Stimulated activated CD4-positive, alpha-beta T cell treated with anti-CD3 and anti-CD28 coated beads, Interleukin-2, amount 100 ng/mL, for 4 hours (primary cell): ENCODE data around the gene RNF217.

Source experiments
- DNase-seq: peaks from one replicate; pipeline ENCODE4 v3.0.0-alpha.2; 2020; ENCODE audit warnings: low read depth

Gene RNF217

DNA sequence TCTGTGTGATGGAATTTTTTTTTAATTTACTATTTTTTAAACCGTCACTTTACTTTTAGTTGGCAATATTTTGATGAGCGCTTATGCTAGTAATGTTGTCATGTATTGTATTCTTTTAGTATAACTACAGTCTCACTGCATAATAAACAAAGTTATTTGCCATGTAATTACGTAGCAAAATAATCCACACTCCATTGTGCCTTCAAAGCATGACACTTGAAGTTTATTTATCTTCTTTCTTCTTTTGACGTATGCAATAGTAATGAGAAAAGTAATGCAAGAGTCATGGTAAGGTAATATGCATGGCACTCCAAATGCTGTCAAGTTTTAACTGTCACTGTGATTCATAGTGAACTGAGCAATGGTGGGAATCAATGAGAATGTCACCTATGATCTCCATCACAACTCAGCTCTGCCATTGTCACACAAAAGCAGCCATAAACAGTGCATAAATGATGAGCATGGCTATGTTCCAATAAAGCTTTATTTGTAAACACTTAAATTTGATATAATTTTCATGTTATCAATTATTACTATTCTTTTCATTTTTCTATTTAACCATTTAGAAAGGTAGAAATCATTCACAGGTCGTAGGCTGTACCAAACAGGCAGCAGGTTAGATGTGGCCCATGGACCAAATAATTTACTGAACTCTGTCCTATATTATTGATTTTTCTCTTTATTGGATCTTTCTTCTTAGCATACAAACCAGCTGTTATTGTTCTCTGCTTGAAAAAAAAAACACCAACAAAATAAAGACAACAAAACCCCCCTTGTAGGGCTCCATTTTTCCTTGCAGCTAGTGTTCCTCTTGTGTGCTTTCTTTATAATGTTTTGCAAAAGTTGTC is 27.1 kb downstream of the RNF217 start:
- no peak for DNase-seq

DNA sequence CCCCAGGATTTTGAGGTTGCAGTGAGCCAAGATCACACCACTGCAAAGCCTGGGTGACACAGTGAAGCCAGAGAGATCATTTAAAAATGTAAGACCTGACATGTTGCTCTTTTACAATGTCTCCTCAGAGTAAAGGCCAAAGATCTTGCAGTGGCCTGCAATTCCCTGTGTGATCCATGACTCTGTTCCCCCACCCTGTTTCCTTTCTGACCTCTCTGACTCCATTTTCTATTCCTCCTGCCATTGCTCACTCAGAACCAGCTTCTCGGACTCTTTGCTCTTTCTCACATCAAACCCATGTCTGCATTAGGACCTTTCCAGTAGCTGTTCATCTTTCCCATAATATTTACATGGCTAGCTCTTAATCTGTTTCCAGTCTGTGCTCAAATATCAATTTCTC is 28.8 kb downstream of the RNF217 start:
- no peak for DNase-seq

DNA sequence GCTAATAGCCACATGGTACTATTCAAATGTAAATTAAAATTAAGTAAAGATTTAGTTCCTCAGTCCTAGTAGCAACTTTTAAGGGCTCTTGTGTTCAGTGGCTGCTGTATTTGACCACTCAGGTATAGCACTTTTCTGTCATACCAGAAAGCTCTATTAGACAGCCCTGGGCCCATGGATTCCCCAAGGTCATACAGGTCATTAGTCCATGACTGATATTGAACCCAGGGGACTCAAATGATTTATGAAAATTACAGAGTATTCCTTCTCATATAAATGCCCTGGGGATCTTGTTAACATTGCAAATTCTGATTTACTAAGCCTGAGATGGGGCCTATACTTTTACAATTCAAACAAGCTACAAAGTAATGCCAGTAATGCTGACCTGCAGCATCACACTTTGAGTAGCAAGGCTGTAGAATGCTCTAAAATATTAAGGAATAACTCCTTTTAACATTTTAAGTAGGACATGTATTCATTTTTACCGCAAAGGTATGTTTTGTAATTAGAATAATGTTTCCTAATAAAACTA is 29.6 kb downstream of the RNF217 start:
- DNase-seq = no peak

DNA sequence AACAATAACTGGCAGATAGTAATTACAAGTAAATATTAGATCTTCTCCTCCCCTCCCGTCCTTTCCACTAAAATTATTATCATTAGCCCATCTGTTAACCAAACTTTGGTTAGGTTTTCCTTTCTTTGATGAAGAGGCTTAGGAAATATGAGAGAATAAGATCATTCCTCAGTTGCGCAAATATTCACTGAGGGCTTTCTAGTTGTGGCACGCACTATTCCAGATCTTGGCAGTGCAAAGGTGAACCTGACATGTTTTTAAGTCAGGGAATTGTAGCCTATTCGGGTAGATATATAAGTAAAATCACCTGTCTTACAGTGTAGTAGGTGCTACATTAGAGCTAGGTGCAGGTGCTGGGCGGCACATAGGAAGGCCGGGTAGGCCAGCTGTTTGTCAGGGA is 31.1 kb downstream of the RNF217 start:
- DNase-seq = no peak

DNA sequence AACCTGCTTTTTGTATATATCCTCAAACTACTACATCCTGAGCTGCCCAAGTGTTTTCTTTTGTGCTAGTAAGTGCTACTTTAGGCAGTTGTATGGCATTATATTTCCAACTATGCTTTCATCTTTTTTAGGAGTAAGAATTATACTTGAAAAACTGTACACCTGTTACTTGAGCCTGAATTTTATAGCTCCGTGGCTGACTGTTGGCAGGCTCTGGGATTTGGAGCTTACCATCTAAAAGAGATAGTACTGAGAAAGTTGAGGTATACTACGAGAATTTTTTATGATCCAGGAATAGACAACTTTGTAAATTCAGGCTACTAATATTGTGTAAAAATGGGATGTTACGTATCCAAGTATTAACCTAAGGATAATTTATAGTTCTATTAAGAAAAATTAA is 32.4 kb downstream of the RNF217 start:
- no peak for DNase-seq

DNA sequence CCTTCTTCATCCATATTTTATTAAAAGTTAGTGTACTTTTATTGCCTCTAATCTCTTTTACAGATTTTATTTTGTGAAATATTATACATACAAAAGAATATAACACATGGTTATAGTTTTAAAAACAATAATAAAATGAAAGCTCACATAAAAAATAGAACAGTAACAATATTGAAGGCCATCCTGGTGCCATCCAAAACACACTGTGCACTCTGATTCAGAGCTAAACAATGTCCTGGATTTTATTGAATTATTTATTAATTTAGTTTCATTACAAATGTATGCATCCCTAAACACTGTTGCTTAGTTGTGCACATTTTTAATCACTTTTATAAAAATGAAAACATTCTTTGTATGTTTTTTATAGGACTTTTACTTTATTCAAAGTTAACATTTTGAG is 32.9 kb downstream of the RNF217 start:
- DNase-seq = no peak

DNA sequence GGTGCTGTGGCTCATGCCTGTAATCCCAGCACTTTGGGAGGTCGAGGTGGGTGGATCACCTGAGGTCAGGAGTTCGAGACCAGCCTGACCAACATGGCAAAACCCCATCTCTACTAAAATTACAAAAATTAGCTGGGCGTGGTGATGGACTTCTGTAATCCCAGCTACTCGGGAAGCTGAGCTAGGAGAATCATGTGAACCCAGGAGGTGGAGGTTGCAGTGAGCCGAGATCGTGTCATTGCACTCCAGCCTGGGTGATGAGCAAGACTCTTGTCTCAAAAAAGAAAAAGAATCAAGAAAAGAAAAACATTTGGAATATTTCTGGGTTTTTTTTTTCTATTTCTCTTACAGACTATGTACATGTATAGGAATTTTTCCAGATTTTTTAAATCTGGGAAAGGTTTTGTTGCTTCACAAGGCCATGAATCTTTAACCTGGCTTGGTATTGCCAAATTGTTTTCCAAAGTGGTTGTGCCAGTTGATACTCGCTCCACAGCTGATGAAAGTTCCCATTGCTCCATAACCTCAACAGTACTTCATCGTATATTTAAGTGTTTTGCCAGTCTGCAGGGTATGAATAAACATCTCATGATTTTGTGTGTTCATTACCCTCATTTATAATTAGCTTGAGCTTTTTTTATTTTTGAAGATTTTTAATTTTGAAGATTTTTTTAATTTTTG is 33.5 kb downstream of the RNF217 start:
- DNase-seq = no peak

DNA sequence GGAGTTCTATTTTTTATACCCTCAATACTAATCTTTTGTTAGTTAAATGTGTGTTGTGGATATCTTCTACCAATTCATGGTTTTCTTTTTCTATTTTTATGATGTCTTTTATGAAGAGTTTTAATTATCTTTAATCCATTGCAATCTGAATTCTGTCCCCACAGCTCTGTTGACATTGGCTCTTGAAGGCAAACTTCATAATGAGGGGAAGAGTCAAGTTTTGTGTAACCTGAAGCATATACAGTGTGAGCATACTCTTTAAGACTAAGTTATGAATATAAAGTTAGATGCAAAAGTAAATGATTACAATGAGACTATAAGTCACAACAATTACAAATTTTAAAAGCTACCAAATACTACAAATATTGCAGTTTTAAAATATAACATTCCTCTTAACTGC is 34.2 kb downstream of the RNF217 start:
- no peak for DNase-seq

DNA sequence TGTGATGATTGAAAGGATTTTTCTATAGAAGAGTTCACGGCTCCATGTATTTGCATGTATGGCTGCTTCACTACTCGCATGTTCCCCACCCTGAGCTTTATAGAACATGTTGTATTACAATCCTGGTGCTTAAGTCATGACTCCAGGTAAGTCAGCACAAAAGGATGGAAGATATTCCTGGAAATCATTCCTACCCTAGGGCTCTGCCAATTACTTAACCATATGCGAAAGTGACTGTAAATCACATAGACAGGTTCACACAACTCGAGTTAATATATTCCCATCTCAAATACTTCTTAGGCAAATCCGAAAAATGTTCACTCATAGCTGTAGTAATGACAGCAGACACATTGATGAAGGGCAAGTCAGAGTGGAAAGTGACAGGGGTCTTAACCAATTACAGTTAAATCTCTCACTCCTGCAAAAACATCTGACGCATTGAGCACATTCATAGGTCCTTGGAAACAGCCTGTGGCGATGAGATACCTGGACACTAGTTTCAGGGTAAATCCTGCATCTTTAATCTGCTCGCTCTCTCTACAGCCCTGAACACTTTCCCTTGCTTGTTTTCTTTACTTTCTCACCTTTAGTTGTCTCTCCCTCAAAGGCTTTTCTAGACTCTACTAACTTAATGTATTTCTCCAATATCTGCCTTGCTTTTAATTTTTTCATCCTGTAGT is 35.1 kb downstream of the RNF217 start:
- no peak for DNase-seq

DNA sequence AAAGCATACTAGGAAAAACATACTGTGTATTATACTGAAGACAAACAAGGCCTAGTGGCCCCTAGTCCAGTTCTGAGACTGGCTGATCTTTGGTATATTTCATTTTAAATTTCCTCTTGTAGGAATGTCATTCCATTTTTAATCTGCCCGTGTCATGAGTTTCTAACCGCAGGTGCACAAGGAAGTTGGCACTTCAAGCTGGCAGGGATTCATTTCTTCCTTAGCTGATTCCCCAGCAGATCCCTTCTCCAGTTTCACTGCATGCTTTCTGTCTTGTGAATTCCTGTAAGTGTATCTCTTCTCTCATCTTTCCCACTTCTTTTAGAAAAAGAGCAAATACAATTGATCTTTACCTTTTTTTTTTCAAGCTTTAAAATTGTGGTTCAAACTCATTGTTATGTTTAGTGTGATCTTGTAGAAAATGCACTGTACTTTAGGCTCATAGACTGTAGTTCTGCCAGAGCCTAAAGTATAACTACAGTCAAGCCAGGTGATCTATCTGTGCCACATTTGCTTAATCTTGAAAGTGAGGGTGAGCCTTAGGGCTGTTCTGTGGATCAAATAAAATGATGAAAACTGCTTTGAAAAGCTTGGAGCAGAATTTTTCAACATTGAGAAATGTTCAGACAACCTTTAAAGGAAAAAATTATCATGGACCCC is 37.0 kb downstream of the RNF217 start:
- no peak for DNase-seq

DNA sequence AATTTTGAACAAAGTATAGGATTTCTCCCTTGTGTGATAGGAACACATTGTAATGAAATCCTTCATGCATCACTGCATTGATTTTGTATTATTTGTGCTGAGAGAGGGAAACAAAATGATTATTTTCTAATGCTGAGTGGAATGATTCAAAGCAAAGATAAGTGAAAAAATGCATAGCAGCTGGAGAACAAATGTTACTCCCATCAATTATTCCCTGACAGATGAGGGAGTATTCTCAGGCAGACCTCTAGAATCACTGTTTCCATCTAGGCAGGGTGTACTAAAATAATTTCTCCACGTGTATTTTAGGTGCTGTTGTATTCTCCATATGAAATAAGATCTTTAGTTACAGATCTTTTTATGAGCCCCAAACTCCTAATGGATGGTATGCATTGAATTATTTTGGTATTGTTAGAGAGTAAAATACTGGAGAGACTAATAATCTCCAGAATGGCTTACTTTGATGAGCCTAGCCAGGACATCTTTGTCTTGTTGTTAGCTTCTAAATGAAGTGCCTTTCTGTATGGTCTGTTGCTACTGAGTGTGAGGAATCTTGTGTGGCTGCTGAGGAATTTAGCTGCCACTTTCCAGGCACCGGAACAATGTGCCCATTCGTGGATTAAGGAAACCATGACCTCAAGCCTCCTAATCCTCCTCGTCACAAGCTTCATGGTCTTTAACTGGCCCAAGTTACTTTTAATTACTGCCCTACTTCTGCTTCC is 39.6 kb downstream of the RNF217 start:
- DNase-seq = no peak

DNA sequence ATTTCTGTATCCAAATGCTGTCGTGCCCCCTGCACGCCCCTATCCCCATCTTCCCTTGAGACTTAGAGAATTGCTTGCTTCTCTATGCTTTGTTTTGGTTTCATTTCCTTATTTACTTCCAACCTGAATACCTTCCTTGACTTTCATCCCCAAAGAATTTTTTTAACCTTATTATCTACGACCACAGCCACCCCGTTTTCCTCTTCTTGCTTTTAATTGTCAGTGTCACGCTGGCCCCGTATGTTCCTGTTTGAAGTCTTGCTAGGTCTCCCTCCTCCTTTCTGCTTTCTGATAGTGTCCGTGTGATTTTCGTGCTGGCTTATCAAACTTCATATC is 40.1 kb downstream of the RNF217 start:
- no peak for DNase-seq

DNA sequence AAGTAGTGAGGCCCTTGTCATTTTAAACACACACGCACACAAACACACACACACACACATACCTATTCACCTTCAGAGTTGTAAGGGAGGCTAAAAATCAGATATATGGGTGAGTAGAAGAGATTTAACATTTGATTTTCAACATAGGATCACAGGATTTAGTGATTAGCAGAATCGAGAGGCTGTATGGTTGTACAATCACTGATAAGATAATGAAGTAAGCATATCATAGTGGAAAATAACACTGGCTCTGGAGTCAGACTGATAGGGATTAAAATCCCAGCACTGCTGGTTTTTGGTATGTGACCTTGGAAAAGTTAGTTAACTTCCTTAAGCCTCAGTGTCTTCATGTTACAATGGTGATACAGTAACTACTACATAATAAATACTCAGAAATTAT is 40.8 kb downstream of the RNF217 start:
- DNase-seq = no peak

DNA sequence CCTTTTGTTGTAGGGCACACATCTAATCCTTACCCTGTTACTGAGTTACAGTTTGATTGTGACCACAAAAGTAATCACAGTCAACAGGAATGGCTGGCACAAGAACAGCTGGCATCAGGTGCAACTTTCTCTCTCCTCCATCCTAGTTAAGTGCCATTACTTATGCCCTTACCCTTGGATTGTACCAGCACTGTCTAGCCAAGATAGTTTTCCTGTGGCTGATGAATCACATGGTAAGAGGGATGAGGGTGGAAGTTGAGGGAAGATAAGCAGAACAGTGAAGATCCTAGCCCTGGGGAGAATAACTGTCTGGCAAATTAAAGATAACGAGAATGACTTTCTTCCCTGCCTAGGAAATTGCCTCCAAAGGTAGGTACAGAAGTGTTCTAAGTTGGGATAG is 42.0 kb downstream of the RNF217 start:
- DNase-seq = no peak

DNA sequence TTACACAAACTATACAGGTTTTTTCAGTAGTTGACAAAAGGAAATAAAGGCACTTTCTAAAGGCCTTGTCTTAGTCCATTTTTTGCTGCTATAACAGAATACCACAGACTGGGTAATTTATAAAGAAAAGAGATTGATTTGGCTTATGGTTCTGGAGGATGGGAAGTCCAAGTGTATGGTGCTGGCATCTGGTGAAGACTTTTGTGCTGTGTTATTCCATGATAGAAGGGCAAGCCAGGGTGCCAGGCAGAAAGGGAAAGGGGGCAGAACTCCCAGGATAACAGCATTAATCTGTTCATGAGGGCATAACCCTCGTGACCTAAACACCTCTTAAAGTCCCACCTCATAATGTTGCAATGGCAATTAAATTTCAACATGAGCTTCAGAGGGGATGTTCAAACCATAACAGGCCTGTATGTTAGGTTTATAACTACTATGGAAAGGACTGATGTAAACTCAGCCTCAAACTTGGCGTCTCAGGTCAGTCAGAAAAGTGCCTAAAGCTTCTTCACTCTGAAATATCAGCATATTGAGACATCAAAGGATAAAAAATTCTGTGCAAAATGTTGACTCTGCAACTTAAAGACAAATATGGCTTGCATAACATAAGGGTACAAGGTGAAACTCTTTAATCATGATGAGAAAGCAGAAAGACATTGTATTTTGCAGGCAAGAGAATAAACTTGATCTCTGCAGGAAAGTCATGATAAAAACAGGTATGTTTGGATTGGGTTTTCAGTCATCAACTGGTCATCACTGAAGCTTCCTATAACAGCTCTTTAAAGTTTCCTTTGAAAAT is 42.8 kb downstream of the RNF217 start:
- no peak for DNase-seq

DNA sequence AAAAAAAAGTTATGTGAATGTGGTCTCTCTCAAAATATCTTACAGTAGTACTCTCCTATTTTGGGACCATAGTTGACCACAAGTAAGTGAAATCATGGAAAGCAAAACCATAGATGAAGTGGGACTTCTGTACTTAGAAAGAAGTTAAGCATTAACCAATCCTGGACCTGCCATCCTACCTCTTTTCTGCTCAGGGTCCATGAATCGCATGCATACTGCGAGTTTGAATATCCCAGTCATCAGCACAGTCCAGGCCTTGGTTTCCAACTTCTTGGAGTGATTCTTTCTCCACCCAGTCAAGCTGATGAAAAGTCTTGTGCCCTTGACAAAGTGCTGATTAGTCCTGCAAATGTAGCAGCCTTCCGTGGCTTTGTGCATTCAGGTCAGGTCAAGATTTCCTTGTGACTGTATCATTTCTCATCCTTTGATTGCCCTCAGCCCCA is 46.0 kb downstream of the RNF217 start:
- DNase-seq = no peak

DNA sequence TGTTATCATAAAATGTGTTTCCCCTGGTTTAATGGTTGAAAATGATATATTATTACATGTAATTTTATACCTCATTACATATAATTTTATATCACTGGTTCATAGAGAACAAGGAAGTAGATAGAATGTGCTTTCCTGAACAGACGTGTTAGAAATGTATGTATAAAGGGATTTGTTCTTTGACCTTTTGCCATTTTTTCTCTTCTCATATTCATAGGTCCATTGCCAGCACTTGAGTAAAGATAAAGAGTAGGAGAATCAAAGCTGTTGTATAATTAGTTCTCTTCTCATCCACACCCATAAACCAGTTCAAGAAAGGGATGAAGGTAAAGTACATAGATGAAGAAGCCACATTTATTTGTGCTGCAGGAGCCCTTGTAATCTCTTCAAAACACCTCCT is 46.7 kb downstream of the RNF217 start:
- no peak for DNase-seq

DNA sequence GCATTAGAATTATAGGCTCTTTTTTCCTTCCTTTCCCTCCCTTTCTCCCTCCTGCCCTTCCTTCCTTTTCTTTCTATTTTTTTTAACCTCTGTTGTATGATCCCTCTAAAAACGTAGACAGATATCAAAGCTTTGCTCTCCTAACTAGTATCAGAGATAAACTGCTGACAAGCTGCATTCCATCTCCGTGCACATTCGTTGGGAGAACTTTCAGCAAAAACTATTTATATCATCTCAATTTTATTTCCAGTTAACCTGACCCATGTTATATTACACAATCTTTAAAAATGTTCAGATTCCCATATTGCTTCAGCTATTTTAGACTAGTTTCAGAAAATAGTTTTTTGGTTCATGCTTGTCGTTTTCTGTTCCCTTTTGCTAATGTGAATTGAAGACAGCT is 47.3 kb downstream of the RNF217 start:
- DNase-seq = no peak

DNA sequence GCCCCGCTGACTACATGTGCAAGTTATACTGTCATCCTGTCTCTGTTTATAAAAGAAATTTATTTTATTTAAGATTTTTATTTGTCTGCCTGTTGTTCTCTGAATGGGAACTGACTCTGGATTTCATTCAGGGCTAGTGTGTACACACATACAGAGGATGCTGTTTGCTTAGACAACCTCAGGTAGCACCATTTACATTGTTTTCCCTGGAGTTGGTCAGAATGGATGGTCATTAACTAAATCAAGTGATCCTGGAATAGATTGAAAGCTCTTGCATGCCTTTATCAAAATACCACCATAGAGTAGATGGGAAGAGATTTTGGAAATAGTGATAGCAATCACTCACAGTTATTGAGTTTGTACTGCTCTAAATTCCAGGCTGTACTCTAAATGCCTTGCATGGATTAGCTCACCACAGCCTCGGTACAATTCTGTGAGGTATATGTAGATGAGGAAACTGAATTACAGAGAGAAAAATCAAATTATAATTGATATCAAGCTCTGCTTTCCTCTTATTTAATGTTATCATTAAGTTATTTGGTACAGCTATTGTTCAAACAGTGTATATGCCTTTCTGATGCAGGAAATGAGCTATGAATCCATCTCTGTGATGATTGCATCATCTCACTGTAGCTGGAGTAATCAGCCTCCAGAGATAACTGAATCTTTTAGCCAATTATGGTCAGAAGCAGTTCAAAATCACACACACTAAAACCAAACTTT is 51.9 kb downstream of the RNF217 start:
- DNase-seq = no peak

DNA sequence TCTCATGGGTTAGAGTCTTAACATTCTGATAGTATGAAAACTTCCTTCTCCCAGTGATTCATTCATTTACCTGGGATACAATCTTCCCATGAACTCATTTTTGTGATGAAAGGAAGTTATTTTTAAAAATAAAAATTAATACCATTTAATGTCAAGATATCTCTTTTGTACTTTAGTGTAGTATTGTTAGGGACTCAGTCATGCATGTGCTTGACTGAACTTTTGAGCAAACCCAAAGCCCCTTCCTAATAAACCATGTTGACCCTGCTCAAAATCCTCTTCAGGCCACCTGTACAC is 52.4 kb downstream of the RNF217 start:
- DNase-seq = no peak

DNA sequence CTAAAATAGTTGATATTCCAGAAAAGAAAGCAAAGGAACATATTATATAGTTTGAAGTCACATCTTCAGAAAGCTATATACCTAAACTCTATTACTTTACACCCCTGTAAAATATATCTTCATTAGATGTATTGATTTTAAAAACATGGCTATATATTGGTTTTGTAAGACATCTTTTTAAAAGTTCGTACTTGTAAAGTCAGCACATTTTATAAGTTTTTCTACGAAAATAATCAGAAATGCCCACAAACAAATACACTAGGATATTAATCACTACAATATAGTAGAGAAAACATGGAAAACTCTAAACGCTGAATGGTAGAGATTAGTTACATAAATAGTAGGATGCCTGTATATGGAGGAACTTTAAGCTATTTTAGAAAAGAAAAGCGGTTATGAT is 52.9 kb downstream of the RNF217 start:
- no peak for DNase-seq
